Activated CD4-positive, CD25-positive, alpha-beta regulatory T cell treated with anti-CD3 and anti-CD28 coated beads, Interleukin-2, amount 50 U/mL, for 72 hours (primary cell): Measurements from ENCODE around the gene CFAP58.

Experiments used
- DNase-seq: peaks from one replicate; pipeline ENCODE4 v3.0.0; 2021

The CFAP58 gene

DNA sequence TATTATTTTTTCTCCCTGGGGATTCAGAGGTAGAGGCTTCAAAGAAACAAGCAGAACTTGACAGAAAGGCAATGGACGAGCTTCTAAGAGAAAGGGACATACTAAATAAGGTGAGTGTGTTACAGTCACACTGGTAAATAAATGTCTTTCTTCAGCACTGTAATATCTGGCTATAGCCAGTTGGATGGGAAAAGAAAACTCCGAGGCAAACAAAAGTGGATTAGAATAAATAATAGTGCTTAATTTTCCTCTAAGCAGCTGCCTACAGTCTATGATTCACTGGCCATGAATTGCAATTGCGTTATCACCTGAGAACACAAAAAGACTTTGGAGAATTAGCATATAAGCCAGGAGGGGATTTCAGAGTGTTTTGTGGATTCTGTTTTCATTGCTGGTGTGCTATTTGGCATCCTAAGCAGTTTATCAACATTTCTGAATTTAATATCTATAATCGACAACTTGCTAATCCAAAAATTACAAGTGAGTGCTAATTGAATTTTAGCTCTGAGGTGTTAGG lies 23.2 kb downstream of the CFAP58 start:
- DNase-seq: no peak

DNA sequence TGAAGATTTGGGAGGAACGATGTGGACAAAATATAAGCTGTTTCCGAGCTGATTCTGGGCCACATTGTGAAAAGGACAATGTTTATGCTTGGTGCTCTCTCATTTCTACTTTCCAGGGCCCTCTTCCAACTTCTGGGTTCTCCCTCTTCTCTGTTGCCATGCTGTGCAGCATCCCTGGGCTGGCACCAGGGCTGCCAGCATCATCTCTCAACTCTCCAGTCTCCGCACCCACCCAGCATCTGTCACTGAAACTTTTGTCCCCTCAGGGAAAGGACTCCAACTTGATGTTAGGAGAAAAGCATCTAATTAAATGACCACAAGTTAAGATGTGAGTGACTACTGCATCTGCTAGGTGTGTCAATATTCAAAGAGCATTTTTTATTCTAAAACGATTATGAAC lies 26.7 kb downstream of the CFAP58 start:
- no peak for DNase-seq

DNA sequence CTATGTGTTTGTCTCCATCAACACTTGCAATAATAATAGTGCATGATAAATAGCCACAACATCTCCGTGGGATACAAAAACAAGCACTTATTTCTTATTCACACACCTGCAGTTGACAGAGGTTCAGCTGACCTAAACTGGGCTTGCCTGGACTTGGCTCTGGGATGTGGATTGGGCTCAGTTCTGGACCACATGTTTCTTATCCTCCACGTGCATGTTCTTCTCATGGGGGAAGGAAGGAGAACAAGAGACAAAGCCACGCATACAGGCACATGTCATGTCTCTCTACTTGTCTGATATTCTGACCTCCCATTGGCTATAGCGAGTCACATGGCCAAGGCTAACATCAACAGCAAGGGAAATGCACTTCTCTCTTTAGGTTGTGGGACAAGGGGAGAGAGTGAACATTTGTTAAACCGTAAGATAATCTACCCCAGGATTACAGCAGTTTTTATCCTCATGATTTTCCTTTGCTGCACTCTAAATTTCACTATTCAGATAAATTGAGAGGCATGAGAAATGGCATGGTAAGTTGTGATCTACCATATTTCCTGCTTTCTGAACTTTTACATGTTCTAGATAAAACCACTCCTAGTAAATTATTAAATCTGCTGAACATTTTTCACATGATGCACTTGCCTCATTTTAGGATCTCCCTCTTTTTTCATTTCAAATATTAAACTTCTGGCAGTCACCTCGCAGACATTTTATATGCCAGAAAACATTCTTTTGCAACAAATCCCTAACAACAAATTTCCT lies 33.7 kb downstream of the CFAP58 start:
- DNase-seq: no peak

DNA sequence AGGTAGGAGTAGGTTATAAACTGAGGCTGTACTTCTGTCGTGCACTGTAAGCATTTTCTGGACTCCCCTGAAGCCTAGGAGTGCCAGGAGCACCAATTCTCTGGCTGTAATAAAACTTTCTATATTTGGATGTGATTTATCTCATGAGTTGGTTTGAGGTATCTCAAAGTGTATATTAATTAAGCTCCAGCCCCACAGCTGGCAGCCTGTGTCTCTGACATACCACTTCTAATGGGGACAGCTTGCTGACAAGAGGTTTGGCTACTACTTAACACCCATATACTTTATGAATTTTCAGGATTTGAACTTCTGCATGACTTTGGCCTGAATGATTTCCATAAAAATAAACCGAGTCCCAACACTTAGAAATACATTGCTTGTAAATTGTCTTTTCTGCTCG lies 35.2 kb downstream of the CFAP58 start:
- DNase-seq: no peak

DNA sequence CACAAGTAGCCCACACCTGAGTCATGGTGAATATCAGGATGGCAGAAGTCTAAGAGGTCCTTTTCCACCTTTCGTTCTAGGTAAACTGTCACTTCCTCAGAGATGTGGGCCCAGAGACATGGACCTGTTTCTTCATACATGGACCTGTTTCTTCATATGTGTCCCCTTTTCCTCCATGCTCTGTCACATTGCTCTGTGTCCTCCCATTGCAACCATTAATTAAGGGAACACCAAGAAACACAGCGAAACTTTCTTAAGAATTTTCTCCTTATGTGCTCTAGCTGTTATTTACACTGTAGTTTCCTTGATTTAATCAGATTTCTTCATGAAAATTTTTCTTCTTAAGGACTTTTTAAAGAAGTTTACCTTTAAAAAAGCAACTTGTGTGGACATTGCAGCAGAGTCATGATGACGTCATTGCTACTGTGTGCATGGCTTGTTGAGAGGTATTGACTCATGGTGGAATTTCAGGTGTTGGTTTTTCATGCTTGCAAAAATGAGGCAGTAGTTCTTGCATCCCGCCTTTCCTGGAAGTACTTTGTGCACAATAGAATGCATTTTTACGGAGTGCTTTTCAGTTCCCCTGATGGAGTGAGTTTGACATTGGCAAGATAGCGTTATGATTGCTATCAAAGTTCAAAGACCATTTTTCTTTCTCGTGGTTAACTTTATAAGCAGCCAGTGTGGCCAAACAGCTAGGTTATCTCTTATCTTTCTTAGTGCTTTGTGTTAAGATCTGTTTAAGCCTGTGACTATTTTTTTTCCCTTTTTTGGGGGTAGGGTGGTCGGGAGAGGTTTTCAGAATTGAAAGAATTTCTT lies 37.7 kb downstream of the CFAP58 start:
- DNase-seq: no peak

DNA sequence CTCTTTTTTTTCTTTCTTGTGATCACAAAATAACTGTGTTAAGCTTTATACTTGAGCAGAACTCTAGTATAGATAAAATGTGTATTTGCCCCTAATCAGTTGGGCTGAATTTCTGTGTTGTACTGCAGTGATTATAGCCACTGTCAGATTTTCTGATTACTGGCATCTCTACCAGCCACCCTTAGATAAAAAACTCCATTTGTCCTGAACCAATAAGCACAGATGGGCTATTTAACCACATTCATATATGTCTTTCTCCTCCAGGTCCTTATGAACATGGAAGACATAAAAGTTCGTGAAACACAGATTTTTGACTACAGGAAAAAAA lies 38.3 kb downstream of the CFAP58 start:
- DNase-seq: no peak

DNA sequence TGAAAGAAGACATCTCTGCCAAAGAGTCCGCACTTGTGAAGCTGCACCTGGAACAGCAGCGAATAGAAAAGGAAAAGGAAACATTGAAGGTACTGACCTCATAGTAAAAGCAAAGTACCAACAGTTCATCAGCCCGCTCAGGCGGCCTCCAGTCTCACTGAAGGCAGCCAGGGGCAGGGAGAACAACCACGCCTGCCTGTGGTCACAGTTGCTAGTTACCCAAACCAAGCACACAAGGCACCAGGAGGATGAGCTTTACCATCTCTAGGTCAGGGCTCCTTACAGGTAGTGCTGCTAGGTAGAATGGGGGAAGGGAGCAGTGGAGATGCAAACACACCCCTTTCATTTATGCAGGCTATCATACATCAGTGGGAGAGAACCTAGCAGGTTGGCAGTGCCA lies 39.8 kb downstream of the CFAP58 start:
- no peak for DNase-seq

DNA sequence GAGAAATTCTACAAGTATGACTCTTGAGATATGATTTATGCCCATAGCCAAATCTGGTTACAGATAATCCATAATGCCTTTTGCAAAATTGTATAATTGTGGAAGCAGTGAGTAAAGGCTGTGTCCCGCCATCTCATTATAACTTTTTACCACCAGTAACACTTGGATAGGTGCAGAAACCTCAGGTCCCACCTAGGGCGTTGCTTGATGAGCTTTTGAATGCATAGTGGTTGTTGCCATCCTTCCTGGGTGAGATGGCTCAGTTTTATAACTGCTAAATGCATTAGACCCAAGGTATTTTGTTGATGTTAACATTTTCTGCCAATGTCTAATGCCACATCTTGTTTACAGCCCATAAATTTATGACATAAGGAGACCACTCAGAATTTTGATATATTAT lies 42.9 kb downstream of the CFAP58 start:
- no peak for DNase-seq

DNA sequence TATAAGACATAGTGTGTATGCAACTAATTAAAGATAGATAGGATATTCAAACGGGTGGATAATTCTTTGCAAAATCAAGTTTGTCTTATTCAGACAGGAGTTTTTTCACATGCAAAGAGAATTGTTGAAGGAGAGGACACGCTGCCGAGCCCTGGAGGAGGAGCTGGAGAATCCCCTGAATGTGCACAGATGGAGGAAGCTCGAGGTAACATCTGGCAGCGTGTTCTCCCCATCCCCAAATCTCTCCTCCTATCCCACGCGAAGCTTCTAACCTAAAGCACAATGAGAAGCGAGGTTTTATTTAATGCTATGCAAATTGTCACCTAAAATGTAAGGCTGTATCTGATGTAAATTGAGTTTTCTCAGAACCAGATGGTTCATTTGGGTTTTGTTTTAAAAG lies 50.0 kb downstream of the CFAP58 start:
- no peak for DNase-seq

DNA sequence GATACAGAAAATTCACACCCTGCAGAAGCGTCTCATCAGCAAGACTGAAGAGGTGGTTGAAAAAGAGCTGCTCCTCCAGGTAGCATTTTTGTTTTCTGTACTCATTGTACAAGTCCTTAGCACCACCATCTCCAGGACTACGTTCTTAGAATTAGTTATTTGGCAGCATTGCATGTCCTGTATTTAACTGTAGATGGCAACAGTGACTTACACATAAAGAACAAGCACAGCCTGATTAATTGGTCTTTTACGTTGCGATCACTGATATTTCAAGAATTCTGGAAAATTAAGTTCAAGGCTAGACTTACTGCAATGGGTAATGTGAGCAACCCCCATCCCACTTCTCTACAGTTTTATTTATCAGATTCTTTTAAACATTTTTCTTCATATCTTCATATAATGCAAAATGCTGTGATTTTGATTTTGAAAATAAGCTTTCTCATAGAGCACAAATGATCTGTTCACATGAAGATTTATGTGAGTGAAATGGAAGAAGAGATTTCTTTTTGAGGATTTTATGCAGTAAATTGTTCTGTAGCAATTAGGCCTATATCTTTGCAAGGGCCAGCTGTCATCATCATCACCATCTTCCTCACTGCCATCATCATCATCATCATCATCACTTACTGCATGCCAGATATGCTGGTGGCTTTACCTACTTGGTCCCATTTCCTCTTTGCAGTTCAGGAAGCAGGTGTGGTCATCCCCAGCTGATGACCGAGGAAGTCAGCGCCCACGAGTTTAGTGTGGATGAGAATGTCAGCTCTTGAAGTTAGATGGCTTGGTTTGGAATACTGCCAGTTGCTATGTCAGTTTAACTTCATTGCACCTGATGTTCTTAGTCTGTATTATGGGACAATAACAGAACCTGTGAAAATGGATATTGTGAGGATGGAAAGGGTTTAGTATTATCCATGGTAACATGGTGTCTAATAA lies 53.4 kb downstream of the CFAP58 start:
- DNase-seq: no peak

DNA sequence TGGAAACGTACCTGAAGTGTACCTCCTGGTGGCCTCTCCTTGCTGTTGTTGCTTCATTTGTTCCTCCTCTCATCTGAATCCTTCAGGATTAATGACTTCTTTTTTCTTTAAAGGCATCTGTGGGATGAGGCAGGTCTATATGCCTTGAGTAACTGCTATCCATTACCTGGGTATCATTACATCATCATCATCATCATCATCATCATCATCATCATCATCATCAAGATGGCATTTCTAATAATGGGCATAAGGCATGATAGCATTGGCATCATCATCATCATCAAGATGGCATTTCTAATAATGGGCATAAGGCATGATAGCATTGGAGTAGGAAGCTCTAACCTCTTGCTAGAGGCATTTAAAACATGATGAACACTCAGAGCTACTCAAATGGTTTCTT lies 59.9 kb downstream of the CFAP58 start:
- DNase-seq: no peak

DNA sequence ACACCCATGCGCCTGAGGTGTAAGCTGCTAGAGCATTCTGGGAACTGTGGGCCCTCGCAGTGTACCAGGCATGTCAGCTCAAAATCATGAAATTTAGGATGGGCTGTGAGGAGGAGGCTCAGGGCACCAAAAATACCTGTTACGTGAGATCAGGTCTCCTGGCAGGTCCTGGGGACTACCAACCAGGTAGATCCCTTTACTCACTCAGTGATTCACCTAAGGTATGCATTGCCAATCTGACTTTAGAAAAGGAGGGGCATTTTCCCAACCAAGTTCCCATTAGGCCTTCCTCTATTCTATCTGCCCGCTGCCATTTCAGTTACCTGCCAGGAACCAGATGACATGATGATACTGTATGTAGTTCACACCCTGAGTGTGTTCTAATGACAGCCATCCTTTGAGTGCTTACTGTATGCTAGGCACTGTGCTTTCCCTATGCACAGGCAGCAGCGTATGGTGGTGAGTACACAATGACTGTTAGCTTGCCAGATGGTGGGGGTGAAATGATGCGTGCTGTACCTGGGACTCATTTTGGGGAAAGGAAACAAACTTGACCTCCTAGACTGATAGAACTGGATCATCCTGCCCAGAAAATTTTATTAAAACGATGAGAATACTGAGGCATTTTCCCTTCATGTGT lies 62.0 kb downstream of the CFAP58 start:
- DNase-seq: no peak

DNA sequence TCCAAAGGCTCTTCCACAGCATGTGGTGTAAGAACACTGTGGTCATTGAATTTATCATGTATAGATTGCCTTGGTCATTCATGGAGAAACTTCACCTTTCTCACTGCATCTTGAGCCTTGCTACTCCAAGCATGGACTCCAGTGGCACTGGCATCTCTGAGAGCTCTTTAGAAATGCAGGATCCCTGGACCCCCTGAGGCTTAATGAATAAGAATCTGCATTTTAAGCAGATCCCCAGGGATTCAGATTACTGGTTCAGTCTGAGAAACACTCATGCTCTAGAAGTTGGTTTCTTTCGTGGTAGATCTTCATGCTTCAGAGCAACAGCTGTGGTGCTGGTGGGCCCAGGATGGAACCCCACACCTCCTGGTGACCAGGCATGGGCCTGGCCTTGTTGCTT lies 63.2 kb downstream of the CFAP58 start:
- no peak for DNase-seq

DNA sequence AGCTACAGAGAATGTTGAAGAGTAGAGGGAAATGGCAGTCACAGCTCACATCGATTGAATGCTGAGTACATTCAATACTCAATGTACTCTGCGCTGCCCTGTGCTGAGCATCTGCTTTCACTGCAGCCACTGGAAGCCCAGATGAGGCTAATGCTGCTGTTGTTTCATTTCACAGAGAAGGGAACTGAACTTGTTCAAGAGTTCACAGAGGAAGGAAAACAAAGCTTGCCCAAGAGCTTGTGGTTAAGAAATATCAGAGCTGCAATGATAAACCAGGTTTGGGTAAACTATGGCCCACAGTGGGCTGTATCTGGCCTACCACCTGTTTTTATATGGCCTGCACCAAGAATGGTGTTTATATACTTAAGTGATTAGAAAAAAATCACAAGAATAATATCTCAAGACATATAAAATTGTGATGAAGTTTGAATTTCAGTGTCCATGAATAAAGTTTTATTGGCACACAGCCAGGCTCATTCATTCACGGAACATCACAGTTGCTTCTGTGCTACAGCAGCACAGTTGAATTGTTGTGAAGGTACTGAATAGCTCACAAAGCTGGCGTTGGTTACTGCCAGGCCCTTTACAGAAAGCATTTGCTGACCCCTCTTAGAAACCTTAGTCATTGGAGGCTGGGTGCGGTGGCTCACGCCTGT lies 64.1 kb downstream of the CFAP58 start:
- DNase-seq: no peak

DNA sequence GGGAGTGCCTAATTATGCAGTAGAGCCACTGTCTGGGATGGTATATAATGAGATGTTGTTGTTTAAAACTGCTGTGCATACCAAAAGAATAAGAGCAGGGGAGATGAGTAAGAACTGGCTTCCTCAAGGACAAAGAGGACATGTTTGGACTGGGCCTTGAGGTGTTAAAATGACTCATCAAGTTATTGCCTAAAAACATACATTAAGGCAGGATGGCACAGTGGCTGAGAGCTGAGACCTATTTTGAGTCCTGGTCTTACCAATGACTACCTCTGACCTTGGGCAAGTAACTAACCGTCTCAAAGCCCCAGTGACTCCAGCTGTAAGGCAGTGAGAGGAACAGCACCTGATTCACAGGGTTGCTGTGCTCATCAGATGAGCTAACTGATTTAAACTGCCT lies 71.1 kb downstream of the CFAP58 start:
- DNase-seq: no peak

DNA sequence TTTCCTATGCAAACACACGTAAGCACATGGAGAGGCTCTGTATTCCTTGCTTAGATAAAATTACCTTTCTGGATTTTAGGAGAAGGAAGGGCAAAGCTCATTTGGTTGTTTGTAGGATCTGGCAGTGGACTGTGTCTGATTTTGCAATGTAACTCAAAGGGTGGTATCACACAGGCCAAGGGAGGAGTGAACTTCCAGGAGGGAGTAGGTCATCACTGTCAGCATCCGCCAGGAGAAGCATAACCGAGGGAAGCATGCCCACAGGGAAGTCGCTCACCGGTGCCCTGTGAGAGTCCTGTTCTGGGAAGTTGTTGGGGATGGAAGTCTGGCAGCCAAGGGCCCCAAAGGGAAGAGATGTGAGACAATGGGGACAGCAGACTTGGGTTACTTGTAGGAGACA lies 74.4 kb downstream of the CFAP58 start:
- DNase-seq: no peak

DNA sequence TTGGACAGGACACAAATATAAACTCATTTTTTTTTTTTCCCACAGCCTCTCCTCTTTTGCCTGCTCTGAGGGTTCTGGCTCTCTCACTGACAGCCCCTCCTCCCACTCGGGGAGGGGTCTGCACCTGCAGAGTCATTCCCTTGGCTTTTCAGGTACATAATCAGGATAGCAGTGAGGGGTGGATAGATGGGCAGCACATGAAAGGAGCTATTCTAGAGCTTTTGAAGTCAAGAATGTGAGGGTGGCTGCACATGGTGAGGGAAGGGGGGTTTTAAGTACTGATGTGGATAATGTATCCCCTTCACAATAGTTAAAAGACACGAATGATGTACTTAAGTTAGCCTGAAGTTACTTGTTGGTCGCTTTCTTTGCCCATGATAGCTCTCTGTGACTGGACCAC lies 76.2 kb downstream of the CFAP58 start:
- DNase-seq: no peak

DNA sequence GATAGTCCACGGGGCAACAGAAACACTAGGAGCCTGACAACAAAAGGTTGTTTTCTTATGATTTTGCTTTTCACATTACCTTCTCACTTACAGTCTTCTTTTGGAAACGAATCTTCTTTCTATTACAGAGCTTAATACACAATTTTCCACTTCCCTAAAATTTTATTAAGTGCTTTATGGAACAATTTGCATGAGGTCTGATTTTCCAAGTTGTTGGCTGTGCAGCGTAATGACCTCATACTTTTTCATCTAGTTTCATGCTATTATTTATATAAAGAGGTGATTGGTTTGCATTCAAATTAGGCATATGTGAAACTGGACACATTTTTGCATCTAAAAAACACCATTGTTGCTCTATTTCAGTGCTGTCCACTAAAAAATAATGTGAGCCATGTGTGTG lies 76.7 kb downstream of the CFAP58 start:
- DNase-seq: no peak

DNA sequence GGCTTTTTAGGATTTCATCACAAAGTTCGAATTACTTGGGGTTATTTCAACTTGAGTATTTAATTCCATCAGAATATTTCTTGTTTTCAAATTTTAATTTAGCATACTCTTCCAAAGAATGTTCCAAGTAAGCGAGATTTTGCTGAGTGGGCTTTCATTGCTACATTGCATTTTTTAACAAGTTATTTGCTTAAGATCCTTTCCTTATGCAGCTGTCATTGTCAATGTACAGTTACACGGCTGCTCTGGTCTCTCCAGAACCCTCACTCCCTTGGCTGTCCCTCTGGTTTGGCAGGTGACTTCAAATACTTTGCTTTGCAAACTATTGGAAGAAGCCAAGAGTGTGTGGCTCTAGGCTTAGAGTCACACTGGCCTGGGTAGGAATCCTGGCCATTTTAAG lies 80.0 kb downstream of the CFAP58 start:
- DNase-seq: no peak

DNA sequence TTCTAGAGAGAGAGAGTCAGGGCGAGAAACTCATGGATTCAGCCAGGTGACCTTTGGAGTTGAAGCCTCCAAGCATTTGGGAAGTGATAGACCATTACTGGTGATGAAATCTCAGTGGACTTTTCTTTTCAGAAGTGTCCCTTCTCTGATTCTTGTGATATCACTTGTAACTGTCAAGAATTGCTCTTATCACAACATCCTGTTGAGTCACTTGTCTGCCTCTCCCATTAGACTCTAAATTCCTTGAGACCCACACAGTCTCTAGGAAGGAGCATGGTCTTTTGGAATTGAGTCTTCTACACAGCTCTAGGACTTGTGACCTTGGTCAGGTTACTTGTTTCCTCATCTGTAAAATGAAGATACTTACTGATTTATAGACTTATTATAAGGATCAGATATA lies 81.0 kb downstream of the CFAP58 start:
- no peak for DNase-seq

DNA sequence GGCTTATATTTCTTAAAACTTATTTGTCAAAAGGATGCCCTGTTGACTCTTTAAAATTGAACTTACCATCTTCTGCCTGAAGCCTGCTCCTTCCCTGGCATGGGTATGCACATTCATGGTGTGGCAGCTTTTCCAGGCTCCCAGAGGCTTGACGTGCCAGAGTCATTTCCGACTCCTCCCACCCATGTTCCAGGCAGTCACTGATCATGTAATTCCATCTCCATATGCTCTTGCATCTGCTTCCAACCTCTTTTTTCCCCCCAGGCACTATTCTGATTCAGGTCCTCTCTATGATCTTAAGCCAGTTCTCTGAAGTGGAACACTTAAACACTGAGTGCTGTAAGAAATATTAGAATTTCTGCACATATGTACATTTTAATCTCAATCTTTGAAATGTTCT lies 82.2 kb downstream of the CFAP58 start:
- DNase-seq: no peak

DNA sequence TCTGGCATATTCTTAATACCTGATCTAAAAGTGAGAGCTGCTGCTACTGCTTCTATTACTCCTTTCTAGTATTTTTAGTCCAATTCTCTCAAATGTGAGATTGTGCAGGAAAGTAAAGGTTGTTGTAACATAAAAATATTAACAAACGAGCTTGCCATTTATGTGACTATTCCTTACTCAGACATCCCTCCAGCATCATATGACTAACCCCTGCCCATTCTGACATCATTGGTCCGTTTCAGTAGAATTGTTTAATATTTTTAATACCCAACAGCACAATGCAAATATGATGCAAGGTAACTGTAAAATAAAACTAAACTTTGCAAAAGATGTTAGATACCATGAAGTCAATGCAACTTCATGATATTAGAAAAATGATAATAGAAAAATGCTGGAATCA lies 83.6 kb downstream of the CFAP58 start:
- DNase-seq: no peak
